OCI-LY1 (cell line): Measurements from ENCODE around the gene TEDC2.

ENCODE experiments used
- CTCF ChIP-seq: fragments of 200-600 bp; sonication (generic), shearing (Covaris generic); IDR thresholded peaks from 2 replicates; pipeline ENCODE4 v1.5.1; 2017; ENCODE audit warnings: mild to moderate bottlenecking, antibody characterized with exemption, low read length, moderate library complexity, mixed read lengths
- EZH2 ChIP-seq: fragments of 200-600 bp; sonication (generic), shearing (Covaris generic); IDR thresholded peaks from 2 replicates; pipeline ENCODE4 v1.8.0; 2017; ENCODE audit warnings: borderline replicate concordance, mixed run types, mild to moderate bottlenecking, antibody characterized with exemption, low read length, moderate library complexity, mixed read lengths

DNA sequence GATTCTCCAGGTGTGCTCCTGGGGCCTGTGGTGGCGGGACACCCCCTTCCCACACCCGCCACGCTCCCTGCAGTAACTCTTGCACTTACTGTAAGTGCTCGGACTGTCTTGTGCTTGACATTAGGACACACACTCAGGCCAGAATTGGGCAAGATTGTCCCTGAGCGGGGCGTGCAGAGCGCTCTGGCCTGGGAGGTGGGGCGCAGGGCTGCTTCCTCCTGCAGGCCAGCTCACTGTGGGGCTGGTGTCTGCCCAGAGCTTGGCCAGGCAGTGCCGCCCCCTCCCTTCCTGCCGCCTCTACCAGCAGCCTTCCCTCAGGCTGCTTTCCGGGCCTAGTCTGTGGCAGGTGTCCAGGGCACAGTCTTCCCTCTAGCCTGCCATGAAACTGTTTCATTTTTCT, 47.8 kb downstream of the TEDC2 start:
- TF ChIP-seq CTCF (no peak), EZH2 (no peak)
